Activated CD8-positive, alpha-beta T cell treated with anti-CD3 and anti-CD28 coated beads for 36 hours (primary cell): Measurements from ENCODE around the gene PHLDB1. TPM values are rescaled to one million over a fixed set of nuclear protein-coding genes. Genes with fewer than 3 reads are reported as not detected.

Experiments
- ATAC-seq: fragments of 200-7000 bp; cut with Tn5 transposase; one replicate; pipeline ENCODE4 v1.10.0; 2021; ENCODE audit warnings: mild to moderate bottlenecking, moderate library complexity
- CTCF ChIA-PET: fragments of 350-600 bp; sonication (Branson Sonifier 250); formaldehyde crosslinking; loops from one replicate; lab custom pipeline; 2021; ENCODE audit warnings: antibody characterized with exemption; lab: Charles Lee
- POLR2A ChIA-PET: fragments of 350-600 bp; sonication (Branson Sonifier 250); formaldehyde crosslinking; loops from one replicate; lab custom pipeline; 2021; ENCODE audit warnings: antibody characterized with exemption; lab: Charles Lee
- DNase-seq: peaks from one replicate; pipeline ENCODE4 v3.0.0-alpha.2; 2020
- H3K27ac Mint-ChIP-seq: one replicate; pipeline ENCODE4 v1.8.0; 2021; ENCODE audit warnings: mild to moderate bottlenecking, mixed read lengths
- H3K27me3 Mint-ChIP-seq: one replicate; pipeline ENCODE4 v1.8.0; 2021; ENCODE audit warnings: mixed read lengths
- H3K36me3 Mint-ChIP-seq: one replicate; pipeline ENCODE4 v1.8.0; 2021; ENCODE audit warnings: low read depth, mixed read lengths
- H3K4me1 Mint-ChIP-seq: one replicate; pipeline ENCODE4 v1.8.0; 2021; ENCODE audit warnings: low read depth, mixed read lengths
- H3K4me3 Mint-ChIP-seq: one replicate; pipeline ENCODE4 v1.8.0; 2021; ENCODE audit warnings: mild to moderate bottlenecking, moderate library complexity, mixed read lengths
- H3K9me3 Mint-ChIP-seq: one replicate; pipeline ENCODE4 v1.8.0; 2021; ENCODE audit warnings: mixed read lengths
- CTCF ChIP-seq: fragments of 200-600 bp; IDR thresholded peaks from one replicate; pipeline ENCODE4 v1.8.0; 2022; ENCODE audit warnings: antibody characterized with exemption, mild to moderate bottlenecking
- intact Hi-C: fragments of 100-400 bp; cut with micrococcal nuclease; formaldehyde crosslinking; loops from one replicate; pipeline ENCODE4 v1.10.0; 2022
- total RNA-seq, 2 experiments: library from RNA; stranded (reverse); gene quantifications; one replicate each; pipeline ENCODE4 v1.2.3, GENCODE V29; 2021

PHLDB1 gene
- total RNA-seq, 2 experiments from 2014 or later: 3.0 to 5.1 TPM

- ATAC-seq (no peak), DNase-seq (no peak)
- no peak overlapping the region for H3K4me3 Mint-ChIP-seq
- no peak overlapping the region for H3K27ac Mint-ChIP-seq
- no peaks in the 10 kb centered on the region for H3K9me3 Mint-ChIP-seq
- intact Hi-C loops: no loop called here
- peaks cover 3% of the 10 kb centered on the region for H3K27me3 Mint-ChIP-seq
- no peaks in the 10 kb centered on the region for H3K36me3 Mint-ChIP-seq
- H3K4me1 Mint-ChIP-seq: peaks cover 9% of the 10 kb centered on the region
- TF ChIP-seq CTCF: no peak
- ChIA-PET POLR2A (interaction anchor here (1.5 kb wide), 1 partner anchor 8 kb away, joined by 3 read pairs; no protein-coding TSS in a partner anchor), CTCF (interaction anchor here (1.9 to 11.5 kb wide), 3 partner anchors 10 to 21 kb away, joined by 6 to 177 read pairs (median 45); no protein-coding TSS in a partner anchor)
Measured at GRCh38 chr11:118614511-118614910, 7.1 kb downstream of the PHLDB1 start.

GRCh38 chr11:118615282-118615975 is 8.0 kb downstream of the PHLDB1 start:
- Mint-ChIP-seq H3K4me1 (peaks cover 7% of the 10 kb centered on the region), H3K9me3 (no peaks in the 10 kb centered on the region), H3K4me3 (no peak overlapping the region), H3K36me3 (no peaks in the 10 kb centered on the region), H3K27me3 (peaks cover 2% of the 10 kb centered on the region), H3K27ac (no peak overlapping the region)
- CTCF ChIA-PET: no interaction called here
- no peak for DNase-seq
- ATAC-seq: no peak
- no peak for TF ChIP-seq CTCF
- intact Hi-C loops: no loop called here
- POLR2A ChIA-PET: interaction anchor here (1.5 kb wide), 1 partner anchor 9 kb away, joined by 3 read pairs; no protein-coding TSS in a partner anchor

- Mint-ChIP-seq H3K36me3 (no peaks in the 10 kb centered on the region), H3K4me1 (peaks cover 11% of the 10 kb centered on the region), H3K9me3 (no peaks in the 10 kb centered on the region), H3K27me3 (peaks cover 8% of the 10 kb centered on the region), H3K4me3 (no peak overlapping the region), H3K27ac (no peak overlapping the region)
- no peak for ATAC-seq
- no peak for DNase-seq
- POLR2A ChIA-PET: interaction anchor here (0.9 kb wide), 1 partner anchor 19 kb away, joined by 3 read pairs; no protein-coding TSS in a partner anchor
- TF ChIP-seq CTCF: no peak
- CTCF ChIA-PET: interaction anchor here (1.0 kb wide), 1 partner anchor 21 kb away, joined by 4 read pairs; no protein-coding TSS in a partner anchor
- intact Hi-C loops: no loop called here
Measured at GRCh38 chr11:118615976-118616371, 8.6 kb downstream of the PHLDB1 start.

DNA sequence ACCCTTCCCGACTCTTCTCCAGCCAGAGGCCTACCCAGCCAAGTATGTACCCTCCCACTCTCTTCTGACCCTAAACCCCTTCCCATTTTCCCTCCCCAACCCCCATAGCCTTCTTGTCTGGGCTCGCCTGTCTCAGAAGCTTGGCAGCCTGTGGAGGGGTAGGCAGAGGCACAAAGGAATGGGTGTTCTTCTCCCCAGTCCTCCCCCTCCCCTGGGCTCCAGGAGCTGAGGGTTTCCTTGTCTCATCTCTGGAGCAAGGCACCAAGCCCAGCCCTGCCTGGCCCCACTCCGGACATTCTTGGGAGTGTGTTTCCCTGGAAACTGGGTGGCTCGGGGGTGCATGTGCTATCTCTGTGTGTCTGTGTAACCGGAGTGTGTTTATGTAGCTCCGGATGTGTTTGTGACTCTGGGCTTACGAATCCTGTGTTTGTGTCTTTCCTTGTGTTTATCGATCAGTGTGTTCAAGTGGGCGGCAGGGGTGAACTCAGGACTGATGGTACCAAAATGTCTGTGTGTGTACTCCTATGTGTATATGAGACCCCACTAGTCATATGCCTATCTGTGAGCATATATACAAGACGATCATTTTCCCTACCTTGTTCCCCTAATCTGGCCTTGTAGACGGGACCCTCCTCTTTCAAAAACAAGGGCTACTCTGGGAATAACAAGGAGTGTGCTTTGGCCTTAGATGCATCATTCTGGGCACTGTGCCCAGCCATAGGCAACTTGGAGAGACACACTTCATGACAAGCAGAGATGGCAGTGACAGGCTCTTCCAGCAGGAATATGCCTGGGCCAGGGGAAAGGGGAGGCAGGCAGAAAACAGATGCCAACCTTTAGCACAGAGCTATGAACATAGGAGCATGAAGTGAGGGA is 10.9 kb downstream of the PHLDB1 start:
- DNase-seq (no peak), ATAC-seq (no peak)
- Mint-ChIP-seq H3K27ac (no peak overlapping the region), H3K4me1 (peaks cover 9% of the 10 kb centered on the region), H3K27me3 (peaks cover 14% of the 10 kb centered on the region), H3K36me3 (no peaks in the 10 kb centered on the region), H3K9me3 (no peaks in the 10 kb centered on the region), H3K4me3 (no peak overlapping the region)
- intact Hi-C loops: no loop called here
- ChIA-PET CTCF (interaction anchor here (2.2 kb wide), 1 partner anchor 9 kb away, joined by 7 read pairs; no protein-coding TSS in a partner anchor), POLR2A (interaction anchor here (0.9 kb wide), 1 partner anchor 21 kb away, joined by 3 read pairs; no protein-coding TSS in a partner anchor)
- TF ChIP-seq CTCF: no peak
